A549 (cell line): ENCODE data around the gene THAP3. TPM values are rescaled to one million over a fixed set of nuclear protein-coding genes. Genes with fewer than 3 reads are reported as not detected.

Experiments
- ATAC-seq, 2 experiments: fragments of 200-7000 bp in 1 of 2; fragments of >200 bp in 1 of 2; cut with Nextera tagmentation in 1 of 2; cut with Tn5 transposase in 1 of 2; 3 replicates each; pipeline versions ENCODE4 v1.8.0 to v1.9.1; 2018 to 2020; ENCODE audit warnings: mild to moderate bottlenecking in 1 of 2, moderate library complexity in 1 of 2
- CTCF ChIA-PET: fragments of 300-600 bp; sonication (Branson Sonifier 250); formaldehyde crosslinking; extraction: SDS; loops from one replicate; lab custom pipeline; 2021; ENCODE audit warnings: antibody characterized with exemption, inconsistent platforms; lab: Yijun Ruan, JAX
- POLR2A ChIA-PET: fragments of 350-600 bp; formaldehyde crosslinking; extraction: SDS; loops from one replicate; lab custom pipeline; 2021; ENCODE audit warnings: antibody characterized with exemption, inconsistent platforms; lab: Yijun Ruan, JAX
- DNase-seq, 2 experiments: peaks; one replicate each; pipeline versions ENCODE4 v3.0.0 to v3.0.0-alpha.2; 2011 to 2016; ENCODE audit warnings: low read depth in 1 of 2, low spot score in 1 of 2
- FAIRE-seq: peaks from 2 replicates; lab custom pipeline; 2011; peaks lifted over from hg19 to GRCh38; lab: Jason Lieb, UNC
- H3K27ac ChIP-seq, 2 experiments: fragments of >200 bp; sonication (Bioruptor Twin); formaldehyde crosslinking; 3 replicates each; pipeline ENCODE4 v1.5.1; 2016 to 2017
- H3K4me1 ChIP-seq: fragments of >200 bp; sonication (Bioruptor Twin); formaldehyde crosslinking; 3 replicates; pipeline ENCODE4 v1.6.1; 2016
- H3K4me2 ChIP-seq: fragments of >200 bp; sonication (Bioruptor Twin); formaldehyde crosslinking; 3 replicates; pipeline ENCODE4 v1.6.1; 2016
- H3K4me3 ChIP-seq: fragments of >200 bp; sonication (Bioruptor Twin); formaldehyde crosslinking; 3 replicates; pipeline ENCODE4 v1.5.1; 2016
- H3K9me3 ChIP-seq: fragments of >200 bp; sonication (Bioruptor Twin); formaldehyde crosslinking; 3 replicates; pipeline ENCODE4 v1.6.1; 2016
- ATOH8 ChIP-seq: fragments of 250-450 bp; sonication (Bioruptor Pico); IDR thresholded peaks from 2 replicates; pipeline ENCODE4 v1.5.0; 2020; ENCODE audit warnings: low read depth, mild to moderate bottlenecking, moderate library complexity
- BCL3 ChIP-seq: fragments of >200 bp; sonication (Bioruptor Twin); formaldehyde crosslinking; IDR thresholded peaks from 3 replicates; pipeline ENCODE4 v1.6.1; 2016
- JUN ChIP-seq, 2 experiments: fragments of >200 bp; sonication (Bioruptor Twin); formaldehyde crosslinking; IDR thresholded peaks; 2 replicates in 1 of 2; 3 replicates in 1 of 2; pipeline ENCODE4 v1.6.1; 2016 to 2017
- KDM5A ChIP-seq: fragments of 200-600 bp; sonication (generic); IDR thresholded peaks from 2 replicates; pipeline ENCODE4 v1.6.1; 2016; ENCODE audit warnings: antibody characterized with exemption, mild to moderate bottlenecking
- PHF8 ChIP-seq: fragments of 200-600 bp; sonication (generic); IDR thresholded peaks from 2 replicates; pipeline ENCODE4 v1.6.1; 2016; ENCODE audit warnings: low read depth, mild to moderate bottlenecking, antibody characterized with exemption, moderate library complexity, borderline replicate concordance
- RCOR1 ChIP-seq: fragments of 150-350 bp; IDR thresholded peaks from 2 replicates; pipeline ENCODE4 v1.6.1; 2014; ENCODE audit warnings: antibody characterized with exemption, low read length, low read depth
- WGBS: methylation state at CpG from one replicate; pipeline ENCODE4 v1.1.6; 2017; ENCODE audit errors: missing lambda C conversion rate; 5-methylcytosine and 5-hydroxymethylcytosine counted together
- polyA plus RNA-seq, 4 experiments: library from polyadenylated mRNA; depleted of rRNA in 3 of 4; stranded (reverse); fragments of >200 nt; fragmentation: RNase III in 1 of 4; extraction: RNeasy Plus Mini Kit Qiagen cat#74134 plus additional on column Dnase treatment in 1 of 4; gene quantifications; 2 replicates in 3 of 4; 3 replicates in 1 of 4; pipeline ENCODE4 v1.2.3, GENCODE V29; 2011 to 2017

The THAP3 gene
- polyA plus RNA-seq, 2 of the 4 experiments (the other 2 are of a cell fraction) = 6.5 to 12.0 TPM

GRCh38 chr1:6674771-6675170 is 50.1 kb downstream of the THAP3 start:
- Histone ChIP-seq H3K4me1 (no peaks in the 10 kb centered on the region), H3K4me3 (no peak overlapping the region), H3K9me3 (no peaks in the 10 kb centered on the region), H3K4me2 (no peak overlapping the region), H3K27ac (no peak overlapping the region)
- ATAC-seq = no peak
- FAIRE-seq = no peak
- POLR2A ChIA-PET = no interaction called here
- TF ChIP-seq BCL3 = no peak
- no peak for TF ChIP-seq PHF8
- TF ChIP-seq JUN (IDR thresholded peaks at IDR 0.05) = no peak
- no peak for DNase-seq
- 75% methylated on average over 1 of the region's 1 CpG for WGBS
- CTCF ChIA-PET = interaction anchor here (0.6 kb wide), 2 partner anchors 448 to 1909 kb away, joined by 3 read pairs; no protein-coding TSS in a partner anchor

- no peak for DNase-seq
- 95% methylated on average over 2 of the region's 2 CpGs for WGBS
- CTCF ChIA-PET = no interaction called here
Observed at GRCh38 chr1:6675941-6676340, 51.3 kb downstream of the THAP3 start.

More at GRCh38 chr1:6675941-6676340, 51.3 kb downstream of the THAP3 start:
- FAIRE-seq (no peak), ATAC-seq (no peak)
- Histone ChIP-seq H3K9me3 (no peaks in the 10 kb centered on the region), H3K4me2 (no peak overlapping the region), H3K4me3 (no peak overlapping the region), H3K27ac (no peak overlapping the region), H3K4me1 (no peaks in the 10 kb centered on the region)
- TF ChIP-seq KDM5A = no peak
- no peak for TF ChIP-seq ATOH8 (CRISPR knock-in tag)
- no peak for TF ChIP-seq RCOR1
- POLR2A ChIA-PET = no interaction called here

Other genes with a start within 250 kb of the THAP3 start
- gene ACOT7, start 231.1 kb upstream of the THAP3 start, polyA plus RNA-seq (2011; rRNA removed) = 49.6 and 50.9 TPM in 2 replicates
- 46.1 to 53.6 TPM (median 48.0 TPM) in 3 replicates for gene ACOT7, start 231.1 kb upstream of the THAP3 start, polyA plus RNA-seq (2017; fragmentation: RNase III; extraction: RNeasy Plus Mini Kit Qiagen cat#74134 plus additional on column Dnase treatment)
- gene HES2, start 204.9 kb upstream of the THAP3 start, polyA plus RNA-seq (2011; rRNA removed) = 1.8 and 2.0 TPM in 2 replicates
- 0.75 to 1.3 TPM (median 0.79 TPM) in 3 replicates for gene HES2, start 204.9 kb upstream of the THAP3 start, polyA plus RNA-seq (2017; fragmentation: RNase III; extraction: RNeasy Plus Mini Kit Qiagen cat#74134 plus additional on column Dnase treatment)
- 0.13 and 0.22 TPM in 2 replicates for gene ESPN, start 200.1 kb upstream of the THAP3 start, polyA plus RNA-seq (2011; rRNA removed)
- 0.17 to 0.28 TPM (median 0.18 TPM) in 3 replicates for gene ESPN, start 200.1 kb upstream of the THAP3 start, polyA plus RNA-seq (2017; fragmentation: RNase III; extraction: RNeasy Plus Mini Kit Qiagen cat#74134 plus additional on column Dnase treatment)
- gene TNFRSF25, start 158.7 kb upstream of the THAP3 start, polyA plus RNA-seq (2011; rRNA removed) = 0.65 and 0.85 TPM in 2 replicates
- 3.0 to 4.5 TPM (median 3.4 TPM) in 3 replicates for gene TNFRSF25, start 158.7 kb upstream of the THAP3 start, polyA plus RNA-seq (2017; fragmentation: RNase III; extraction: RNeasy Plus Mini Kit Qiagen cat#74134 plus additional on column Dnase treatment)
- gene PLEKHG5, start 133.2 kb upstream of the THAP3 start, polyA plus RNA-seq (2011; rRNA removed) = 0.75 and 0.84 TPM in 2 replicates
- gene PLEKHG5, start 133.2 kb upstream of the THAP3 start, polyA plus RNA-seq (2017; fragmentation: RNase III; extraction: RNeasy Plus Mini Kit Qiagen cat#74134 plus additional on column Dnase treatment) = 2.4 to 3.4 TPM (median 3.1 TPM) in 3 replicates
- gene NOL9, start 70.4 kb upstream of the THAP3 start, polyA plus RNA-seq (2011; rRNA removed) = 19.0 and 19.3 TPM in 2 replicates
- 4.4 to 6.4 TPM (median 4.8 TPM) in 3 replicates for gene NOL9, start 70.4 kb upstream of the THAP3 start, polyA plus RNA-seq (2017; fragmentation: RNase III; extraction: RNeasy Plus Mini Kit Qiagen cat#74134 plus additional on column Dnase treatment)
- gene TAS1R1, start 69.6 kb upstream of the THAP3 start, polyA plus RNA-seq (2011; rRNA removed) = not detected in 2 replicates
- 0.04 TPM in 1 of 3 replicates, not detected in the others for gene TAS1R1, start 69.6 kb upstream of the THAP3 start, polyA plus RNA-seq (2017; fragmentation: RNase III; extraction: RNeasy Plus Mini Kit Qiagen cat#74134 plus additional on column Dnase treatment)
- 5.8 and 8.0 TPM in 2 replicates for gene ZBTB48, start 44.9 kb upstream of the THAP3 start, polyA plus RNA-seq (2011; rRNA removed)
- 11.3 to 13.4 TPM (median 13.1 TPM) in 3 replicates for gene ZBTB48, start 44.9 kb upstream of the THAP3 start, polyA plus RNA-seq (2017; fragmentation: RNase III; extraction: RNeasy Plus Mini Kit Qiagen cat#74134 plus additional on column Dnase treatment)
- gene KLHL21, start 22.0 kb upstream of the THAP3 start, polyA plus RNA-seq (2011; rRNA removed) = 3.3 and 3.5 TPM in 2 replicates
- gene KLHL21, start 22.0 kb upstream of the THAP3 start, polyA plus RNA-seq (2017; fragmentation: RNase III; extraction: RNeasy Plus Mini Kit Qiagen cat#74134 plus additional on column Dnase treatment) = 9.2 to 10.5 TPM (median 10.2 TPM) in 3 replicates
- gene PHF13, start 11.1 kb upstream of the THAP3 start, polyA plus RNA-seq (2011; rRNA removed) = 4.3 TPM in 2 replicates
- gene PHF13, start 11.1 kb upstream of the THAP3 start, polyA plus RNA-seq (2017; fragmentation: RNase III; extraction: RNeasy Plus Mini Kit Qiagen cat#74134 plus additional on column Dnase treatment) = 8.9 to 10.5 TPM (median 10.4 TPM) in 3 replicates
- gene DNAJC11, start 76.9 kb downstream of the THAP3 start, polyA plus RNA-seq (2011; rRNA removed) = 29.9 and 35.7 TPM in 2 replicates
- 48.5 to 56.0 TPM (median 50.0 TPM) in 3 replicates for gene DNAJC11, start 76.9 kb downstream of the THAP3 start, polyA plus RNA-seq (2017; fragmentation: RNase III; extraction: RNeasy Plus Mini Kit Qiagen cat#74134 plus additional on column Dnase treatment)
- gene CAMTA1, start 160.6 kb downstream of the THAP3 start, polyA plus RNA-seq (2011; rRNA removed) = 48.7 and 58.8 TPM in 2 replicates
- gene CAMTA1, start 160.6 kb downstream of the THAP3 start, polyA plus RNA-seq (2017; fragmentation: RNase III; extraction: RNeasy Plus Mini Kit Qiagen cat#74134 plus additional on column Dnase treatment) = 63.3 to 75.0 TPM (median 73.5 TPM) in 3 replicates